HCT116 (cell line): ENCODE measurements around the gene BRD3OS.

Experiments used
- CEBPB ChIP-seq: IDR thresholded peaks from 2 replicates; pipeline ENCODE4 v1.6.1; 2012; ENCODE audit warnings: low read depth
- CTCF ChIP-seq, 3 experiments: fragments of 200-600 bp in 1 of 3; sonication (generic) in 1 of 3; IDR thresholded peaks in 2 of 3; conservative IDR thresholded peaks in 1 of 3; 2 replicates each; pipeline ENCODE4 v1.5.1; 2012 to 2017; ENCODE audit warnings: low read depth in 2 of 3, low read length in 2 of 3, antibody characterized with exemption in 1 of 3, borderline replicate concordance in 1 of 3, control low read depth in 1 of 3, mild to moderate bottlenecking in 1 of 3, mixed read lengths in 1 of 3, mixed run types in 1 of 3, moderate library complexity in 1 of 3; ENCODE audit not compliant: insufficient read depth in 1 of 3
- EGR1 ChIP-seq: IDR thresholded peaks from 2 replicates; pipeline ENCODE4 v1.6.1; 2012; ENCODE audit warnings: low read depth
- EZH2 ChIP-seq: fragments of 200-600 bp; sonication (generic); IDR thresholded peaks from 2 replicates; pipeline ENCODE4 v1.6.1; 2017; ENCODE audit warnings: antibody characterized with exemption, mixed run types
- EZH2phosphoT487 ChIP-seq: fragments of 200-600 bp; IDR thresholded peaks from 2 replicates; pipeline ENCODE4 v1.6.1; 2018; ENCODE audit warnings: antibody characterized with exemption, borderline replicate concordance
- POLR2A ChIP-seq: IDR thresholded peaks from 2 replicates; pipeline ENCODE4 v1.7.0; 2011; ENCODE audit warnings: borderline replicate concordance; ENCODE audit not compliant: insufficient read depth, insufficient read length; ENCODE audit errors: extremely low read depth
- POLR2AphosphoS5 ChIP-seq: IDR thresholded peaks from 2 replicates; pipeline ENCODE4 v1.6.1; 2011; ENCODE audit warnings: mild to moderate bottlenecking, low read depth, low read length, moderate library complexity
- RAD21 ChIP-seq: IDR thresholded peaks from 2 replicates; pipeline ENCODE4 v1.6.1; 2012; ENCODE audit warnings: low read depth, mild to moderate bottlenecking
- SIN3A ChIP-seq: IDR thresholded peaks from 2 replicates; pipeline ENCODE4 v1.6.1; 2012; ENCODE audit warnings: low read depth
- ZBTB33 ChIP-seq: IDR thresholded peaks from 2 replicates; pipeline ENCODE4 v1.6.1; 2011; ENCODE audit warnings: mild to moderate bottlenecking, low read length, moderate library complexity; ENCODE audit not compliant: insufficient replicate concordance; ENCODE audit errors: extremely low read depth
- ZNF274 ChIP-seq: fragments of 200-500 bp; sonication (Bioruptor generic); IDR thresholded peaks from 2 replicates; pipeline ENCODE4 v1.6.1; 2014; ENCODE audit warnings: mild to moderate bottlenecking, low read depth, low read length, inconsistent platforms
- TF ChIP-seq, protein P1 (sequence below): IDR thresholded peaks from 2 replicates; pipeline ENCODE4 v1.6.1; 2012

DNA sequence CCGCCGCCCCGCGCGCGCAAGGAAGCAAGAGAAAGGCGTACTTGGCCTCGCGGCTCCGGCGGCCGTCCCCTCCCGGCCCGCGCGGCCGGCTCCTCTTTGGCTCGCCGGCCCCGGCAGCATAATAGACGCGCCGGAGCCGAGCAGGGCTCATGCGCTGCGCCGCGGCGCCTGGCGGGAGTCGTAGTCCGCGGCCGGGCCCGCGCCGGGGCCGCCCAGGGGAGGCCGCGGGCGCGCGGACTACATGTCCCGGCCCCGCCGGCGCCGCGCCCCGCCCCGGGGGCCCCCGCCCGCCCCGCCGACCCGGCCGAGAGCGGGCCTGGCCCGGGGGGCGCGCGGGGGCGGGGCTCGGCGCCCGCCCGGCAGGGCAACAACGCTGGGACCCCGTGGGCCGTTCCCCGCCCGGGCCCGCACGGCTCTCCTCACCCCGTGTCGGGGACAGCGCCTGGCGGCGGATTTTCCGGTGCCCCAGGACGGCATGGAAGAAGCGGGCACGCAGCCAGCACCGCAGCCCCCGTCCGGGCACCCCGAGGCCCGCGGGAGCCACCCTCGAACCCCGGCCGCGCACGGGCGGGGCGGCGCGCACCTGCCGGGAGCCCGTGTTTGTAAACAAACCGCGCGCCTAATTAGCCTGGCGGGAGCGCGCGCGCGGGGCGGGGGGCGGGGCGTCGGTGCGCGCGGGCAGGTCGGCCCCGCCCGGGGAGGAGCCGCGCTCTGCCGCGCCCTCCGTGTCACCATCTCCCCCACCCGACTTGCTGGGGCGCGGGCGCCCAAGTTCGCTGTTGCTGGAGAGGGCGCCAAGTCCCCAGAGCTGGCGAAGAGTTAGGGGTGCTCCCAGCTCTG is 42.8 kb downstream of the BRD3OS start, which contains the start of gene BRD3:
- no peak for TF ChIP-seq CTCF (IDR thresholded peaks at IDR 0.05 in 2 of 3, conservative IDR thresholded peaks at IDR 0.05 in 1 of 3; ENCODE audit: borderline replicate concordance in 1 of 3, insufficient read depth in 1 of 3, low read depth in 2 of 3, low read length in 2 of 3)
- TF ChIP-seq POLR2AphosphoS5 = peak; percentile 80
- no peak for TF ChIP-seq EZH2phosphoT487
- peak; percentile 23; the same call in 1 of the 2 replicates for TF ChIP-seq SIN3A
- TF ChIP-seq RAD21 = no peak
- no peak for TF ChIP-seq ZBTB33
- TF ChIP-seq EZH2 = no peak
- peak; percentile 66 for TF ChIP-seq POLR2A
- TF ChIP-seq, protein P1, sequence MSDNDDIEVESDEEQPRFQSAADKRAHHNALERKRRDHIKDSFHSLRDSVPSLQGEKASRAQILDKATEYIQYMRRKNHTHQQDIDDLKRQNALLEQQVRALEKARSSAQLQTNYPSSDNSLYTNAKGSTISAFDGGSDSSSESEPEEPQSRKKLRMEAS = 0 out of 2 replicates have a peak, but pooled peaks have one; percentile 8
- no peak for TF ChIP-seq EGR1
- no peak for TF ChIP-seq ZNF274
- no peak for TF ChIP-seq CEBPB
